Omental fat pad (tissue), 4 donors: Measurements from ENCODE around the gene TPRKB. TPM values are rescaled to one million over a fixed set of nuclear protein-coding genes. Genes with fewer than 3 reads are reported as not detected.
A peak's percentile ranks its signal among the peaks of the same experiment; 100 is the strongest.
"Not testable (repeated sequence)": the region's sequence is repeated elsewhere in the genome, so short reads cannot be mapped to it uniquely, and the experiment has no call there.

Experiments
- ATAC-seq: fragments of 150-250 bp; one replicate; pipeline ENCODE4 v1.9.1; 2016; ENCODE audit warnings: mild to moderate bottlenecking, moderate library complexity; ENCODE audit not compliant: low FRiP score
- DNase-seq: peaks from one replicate; pipeline ENCODE4 v3.0.0-alpha.2; 2019; ENCODE audit warnings: low spot score
- total RNA-seq, 4 donors: library from RNA; depleted of rRNA; stranded (reverse); fragments of >200 nt; gene quantifications; one replicate each; pipeline ENCODE4 v1.1.0, GENCODE V29; 2016
- TF ChIP-seq, protein P1 (sequence below), 3 donors: fragments of 450-650 bp; IDR thresholded peaks; one replicate each; pipeline ENCODE4 v1.5.1; 2016 to 2017; ENCODE audit warnings: antibody characterized with exemption in 3 of 3, mild to moderate bottlenecking in 3 of 3, moderate library complexity in 2 of 3

The TPRKB gene
- total RNA-seq, result 10 to 100 TPM; 20.4 to 37.4 (median 22.9) TPM

DNA sequence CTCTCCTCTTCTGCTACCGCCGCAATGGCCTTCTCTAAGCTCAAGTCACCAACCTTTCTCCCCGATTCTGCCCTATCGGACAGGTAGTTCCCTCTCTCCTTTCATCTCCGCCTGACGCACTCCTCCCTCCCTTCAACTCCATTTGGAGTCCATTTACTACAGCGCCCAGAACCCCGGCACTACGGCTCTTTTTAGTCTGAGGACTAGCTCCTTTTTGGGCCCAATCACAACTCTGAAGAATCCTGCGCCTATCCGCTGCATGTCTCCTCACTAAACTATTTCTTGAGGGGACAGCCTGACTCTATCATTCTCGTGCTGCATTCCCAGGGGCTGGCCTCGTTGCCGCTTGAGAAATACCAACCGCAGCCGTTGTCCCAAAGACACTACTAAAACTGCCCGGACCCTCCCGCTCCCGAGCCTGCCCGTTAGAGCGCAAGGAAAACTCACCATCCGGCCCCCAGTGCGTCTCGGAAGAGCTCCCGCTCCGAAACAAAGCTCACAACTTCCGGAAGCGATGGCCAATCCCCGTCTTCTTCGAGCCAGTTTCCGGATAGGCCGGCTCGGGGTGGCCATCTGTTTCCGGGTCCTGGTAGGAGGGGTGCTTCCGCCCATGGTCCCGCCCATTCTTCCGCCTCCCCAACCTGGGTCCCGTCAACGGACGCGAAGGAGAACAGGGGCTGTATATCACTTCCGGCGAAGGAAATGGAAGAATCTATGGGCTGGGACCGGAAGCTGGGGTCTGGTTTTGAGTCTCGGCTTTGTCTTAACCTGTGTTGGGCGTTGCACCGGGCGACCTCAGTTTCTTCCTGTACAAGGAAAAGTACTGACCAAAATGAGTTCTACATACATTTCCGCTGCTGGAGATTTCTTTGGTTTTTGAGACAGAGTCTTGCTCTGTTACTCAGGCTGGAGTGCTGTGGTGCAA lies at the start of gene TPRKB:
Gene TPRKB (minus strand): TSS at position 491 of the 925 bp plus-strand sequence. CDS start 2,776 bp downstream, outside the sequence.
- peak; percentile 82 for DNase-seq
- TF ChIP-seq, protein P1, sequence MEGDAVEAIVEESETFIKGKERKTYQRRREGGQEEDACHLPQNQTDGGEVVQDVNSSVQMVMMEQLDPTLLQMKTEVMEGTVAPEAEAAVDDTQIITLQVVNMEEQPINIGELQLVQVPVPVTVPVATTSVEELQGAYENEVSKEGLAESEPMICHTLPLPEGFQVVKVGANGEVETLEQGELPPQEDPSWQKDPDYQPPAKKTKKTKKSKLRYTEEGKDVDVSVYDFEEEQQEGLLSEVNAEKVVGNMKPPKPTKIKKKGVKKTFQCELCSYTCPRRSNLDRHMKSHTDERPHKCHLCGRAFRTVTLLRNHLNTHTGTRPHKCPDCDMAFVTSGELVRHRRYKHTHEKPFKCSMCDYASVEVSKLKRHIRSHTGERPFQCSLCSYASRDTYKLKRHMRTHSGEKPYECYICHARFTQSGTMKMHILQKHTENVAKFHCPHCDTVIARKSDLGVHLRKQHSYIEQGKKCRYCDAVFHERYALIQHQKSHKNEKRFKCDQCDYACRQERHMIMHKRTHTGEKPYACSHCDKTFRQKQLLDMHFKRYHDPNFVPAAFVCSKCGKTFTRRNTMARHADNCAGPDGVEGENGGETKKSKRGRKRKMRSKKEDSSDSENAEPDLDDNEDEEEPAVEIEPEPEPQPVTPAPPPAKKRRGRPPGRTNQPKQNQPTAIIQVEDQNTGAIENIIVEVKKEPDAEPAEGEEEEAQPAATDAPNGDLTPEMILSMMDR (IDR thresholded peaks at IDR 0.05), result no peak

DNA sequence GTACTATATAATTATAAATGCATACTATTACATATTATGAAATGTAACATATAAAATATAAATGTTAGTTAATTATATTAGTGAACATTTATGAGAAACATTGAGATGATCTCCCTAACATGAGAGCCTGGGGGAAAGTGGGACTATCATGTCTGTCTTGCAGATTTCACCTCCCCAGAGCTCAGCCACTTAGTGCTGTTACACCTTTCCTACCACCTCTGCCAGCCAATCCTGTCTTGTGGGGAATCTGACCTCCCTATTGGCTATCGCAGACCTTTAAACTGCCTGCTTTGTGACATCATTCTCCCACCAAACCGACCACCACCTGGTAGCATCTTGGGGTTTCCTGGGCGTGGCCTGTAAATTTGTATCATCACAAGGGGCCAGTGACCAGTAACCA lies 46.7 kb upstream of the TPRKB start, which contains the start of gene C2orf78:
Gene C2orf78 (plus strand): TSS at position 301 of the 400 bp plus-strand sequence. CDS start 127 bp downstream, outside the sequence.
- DNase-seq, ATAC-seq: not testable (repeated sequence)

More for the DNA sequence above, at the start of gene TPRKB:
- peak; percentile 98 for ATAC-seq

DNA sequence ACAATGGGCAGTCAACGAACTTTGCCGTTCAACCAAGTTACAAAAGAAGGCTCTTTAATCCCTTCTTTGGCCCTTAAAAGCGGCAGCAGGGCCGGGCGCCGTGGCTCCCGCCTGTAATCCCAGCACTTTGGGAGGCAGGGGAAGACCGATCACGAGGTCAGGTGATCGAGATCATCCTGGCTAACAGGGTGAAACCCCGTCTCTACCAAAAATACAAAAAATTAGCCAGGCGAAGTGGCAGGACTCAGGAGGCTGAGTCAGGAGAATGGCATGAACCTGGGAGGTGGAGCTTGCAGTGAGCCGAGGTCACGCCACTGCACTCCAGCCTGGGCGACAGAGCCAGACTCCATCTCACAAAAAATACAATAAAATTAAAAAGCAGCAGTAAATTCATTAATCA lies 46.3 kb upstream of the TPRKB start:
- not testable (repeated sequence) for DNase-seq, ATAC-seq

DNA sequence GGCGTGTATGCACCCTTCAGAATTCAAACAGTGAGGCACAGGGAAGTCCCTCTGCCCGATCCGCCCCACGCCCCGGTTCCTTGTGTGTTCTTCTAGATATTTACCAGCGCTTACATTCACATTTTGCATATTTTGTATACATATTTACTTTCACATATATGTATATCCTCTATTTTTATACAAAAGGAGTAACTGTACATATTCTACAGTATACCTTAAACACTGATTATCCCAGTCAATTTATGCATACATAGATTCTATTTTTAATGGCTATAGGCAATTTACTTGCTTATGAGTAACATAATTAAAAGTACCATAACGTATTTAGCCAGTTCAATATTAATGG lies 43.1 kb upstream of the TPRKB start:
- ATAC-seq, result no peak
- TF ChIP-seq, protein P1 (IDR thresholded peaks at IDR 0.05), result no peak

DNA sequence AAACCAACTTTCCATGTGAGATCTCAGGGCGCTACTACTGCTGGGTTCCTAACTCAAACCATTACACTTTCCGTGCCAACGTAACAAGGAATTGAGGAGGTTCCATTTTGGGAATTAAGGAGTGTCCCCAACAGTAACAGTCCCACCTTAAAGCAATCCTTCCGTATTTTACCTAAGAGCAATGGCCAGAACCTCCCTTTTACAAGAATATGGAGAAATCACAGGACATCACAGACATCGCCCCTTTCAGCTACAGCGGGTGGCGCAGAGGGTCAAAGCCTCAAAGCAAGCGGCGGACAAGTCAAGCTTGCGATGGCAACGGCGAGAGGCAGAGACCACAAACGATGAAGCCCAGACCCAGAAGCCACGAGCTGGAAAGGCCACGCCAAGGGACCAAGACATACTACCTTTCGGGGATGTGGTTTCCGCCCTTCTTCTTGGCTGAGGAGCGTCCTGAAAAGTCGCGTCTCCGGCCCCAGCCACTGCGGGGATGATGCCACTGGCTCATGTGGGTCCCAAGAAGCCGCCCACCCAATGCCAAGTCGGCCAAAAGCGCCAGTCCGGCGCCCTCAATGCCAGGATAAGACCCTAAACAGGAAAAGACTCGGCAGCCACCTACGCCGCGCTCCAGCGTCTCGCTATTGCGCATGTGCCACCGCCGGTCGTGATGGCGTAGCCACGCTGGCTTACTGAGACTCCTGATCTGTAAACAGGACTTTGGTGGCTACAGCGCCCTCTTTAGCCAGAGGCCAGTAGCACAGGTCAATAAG lies 42.5 kb upstream of the TPRKB start, which contains the start of gene DUSP11:
Gene DUSP11 (minus strand): TSS at position 637 of the 770 bp plus-strand sequence. CDS start 129 bp downstream, at position 508.
- TF ChIP-seq, protein P1 (IDR thresholded peaks at IDR 0.05), result peak in 1 of 3 donors; percentile 75
- peak; percentile 99 for DNase-seq
- peak; percentile 100 for ATAC-seq

More for the DNA sequence above, 43.1 kb upstream of the TPRKB start:
- DNase-seq, result no peak

DNA sequence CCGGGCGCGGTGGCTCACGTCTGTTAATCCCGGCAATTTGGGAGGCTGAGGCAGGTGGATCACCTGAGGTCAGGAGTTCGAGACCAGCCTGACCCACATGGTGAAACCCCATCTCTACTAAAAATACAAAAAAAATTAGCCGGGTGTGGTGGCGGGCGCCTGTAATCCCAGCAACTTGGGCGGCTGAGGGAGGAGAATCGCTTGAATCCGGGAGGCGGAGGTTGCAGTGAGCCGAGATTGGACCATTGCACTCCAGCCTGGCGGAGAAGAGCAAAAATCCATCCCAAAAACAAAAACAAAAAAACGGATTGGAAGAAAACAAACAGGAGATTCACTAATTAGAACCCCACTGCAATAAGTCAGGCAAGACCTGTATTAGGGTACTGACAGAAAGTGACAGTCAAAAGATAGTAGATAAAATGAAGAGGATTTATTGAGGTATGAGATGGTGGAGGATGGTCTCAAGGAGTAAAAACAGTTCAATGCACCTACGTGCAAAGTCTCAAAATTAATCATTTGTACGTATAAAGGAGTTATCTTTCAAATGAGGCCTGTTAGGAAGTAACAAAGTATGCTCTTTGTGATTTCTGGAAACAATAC lies 41.8 kb upstream of the TPRKB start:
- not testable (repeated sequence) for ATAC-seq, DNase-seq

DNA sequence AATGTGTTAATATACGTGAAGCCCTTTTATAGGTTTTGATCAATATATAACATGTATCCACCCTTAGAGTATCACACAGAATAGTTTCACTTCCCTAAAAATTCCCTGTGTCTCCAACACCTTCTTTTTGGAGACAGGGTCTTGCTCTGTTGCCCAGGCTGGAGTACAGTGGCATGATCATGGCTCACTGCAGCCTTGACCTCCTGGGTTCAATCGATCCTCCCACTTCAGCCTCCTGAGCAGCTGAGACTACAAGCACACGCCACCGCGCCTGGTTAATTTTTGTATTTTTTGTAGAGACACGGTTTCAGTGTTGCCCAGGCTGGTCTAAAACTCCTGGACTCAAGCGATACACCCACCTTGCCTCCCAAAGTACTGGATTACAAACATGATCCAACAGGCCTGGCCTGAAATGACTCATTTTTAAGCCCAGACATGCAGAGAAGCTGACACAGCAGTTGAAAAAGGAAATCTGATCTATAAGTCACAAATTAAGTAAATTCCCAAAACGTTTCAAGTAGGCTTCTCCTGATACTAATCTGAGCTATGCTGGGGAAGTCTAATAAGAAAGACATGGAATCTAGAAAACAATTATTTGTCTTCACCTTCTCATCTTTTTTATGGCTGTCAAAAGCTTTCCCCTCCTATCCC lies 39.8 kb upstream of the TPRKB start:
- TF ChIP-seq, protein P1 (IDR thresholded peaks at IDR 0.05), result no peak
- DNase-seq, result no peak
- ATAC-seq, result no peak

DNA sequence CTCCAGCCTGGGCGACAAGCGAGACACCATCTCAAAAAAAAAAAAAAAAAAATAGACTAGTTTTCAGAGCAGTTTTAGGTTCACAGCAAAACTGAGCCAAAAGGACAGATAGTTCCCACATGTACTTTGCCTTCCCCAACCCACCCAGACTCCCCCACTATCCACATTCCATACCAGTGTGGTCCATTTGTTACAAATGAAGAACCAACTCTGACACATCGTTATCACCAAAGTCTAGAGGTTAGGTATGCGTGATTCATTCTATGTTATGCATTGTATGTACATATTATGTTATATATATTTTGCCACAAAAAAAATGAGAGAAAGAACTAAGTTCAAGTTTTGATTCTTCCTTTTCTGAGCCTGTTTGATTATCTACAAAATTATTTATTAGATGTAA lies 39.2 kb upstream of the TPRKB start:
- DNase-seq (no peak), ATAC-seq (no peak)
- TF ChIP-seq, protein P1 (IDR thresholded peaks at IDR 0.05), result no peak
